ENCODE results near the gene CCP110.

The CCP110 gene

DNA sequence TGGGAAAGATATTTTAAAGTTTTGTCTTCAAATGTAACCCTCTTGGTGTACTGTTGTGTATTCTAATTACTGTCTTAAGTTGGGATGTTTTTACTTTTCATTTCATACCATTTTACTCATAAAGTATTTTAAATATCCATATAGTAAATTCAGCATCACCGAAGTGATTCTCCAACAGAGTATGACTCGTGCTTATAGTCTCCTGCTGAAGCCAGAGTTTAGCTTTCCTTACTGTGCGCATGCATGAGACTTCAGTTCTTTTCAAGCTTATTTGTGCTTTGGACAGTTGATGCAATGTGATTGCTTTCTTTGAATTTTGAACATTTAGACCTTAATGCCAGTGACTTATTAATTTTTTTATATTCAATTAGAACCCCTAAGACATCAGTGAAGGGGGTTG lies 24.4 kb downstream of the CCP110 start:
- Histone ChIP-seq H3K9me3 (ENCODE audit: insufficient read depth, low read depth, low read length) (no peaks in the 10 kb centered on the region; the same call in 1 of the 2 replicates), H4K20me1 (ENCODE audit: insufficient read depth, low read length, poor library complexity, severe bottlenecking) (no peaks in the 10 kb centered on the region), H3K9me2 (replicated peaks; ENCODE audit: low read depth, low read length) (no peaks in the 10 kb centered on the region), H3F3A (ENCODE audit: low read depth) (no peaks in the 10 kb centered on the region), H3K36me3 (ENCODE audit: insufficient read depth, low read length) (peaks cover 65% of the 10 kb centered on the region; the same call in 1 of the 2 replicates), H3K9ac (ENCODE audit: low read depth, low read length, poor library complexity, severe bottlenecking) (no peak overlapping the region), H3K79me2 (ENCODE audit: insufficient read depth, low read length) (no peaks in the 10 kb centered on the region), H3K4me1 (ENCODE audit: insufficient read depth, low read length, poor library complexity, severe bottlenecking) (no peaks in the 10 kb centered on the region), H2AFZ (ENCODE audit: low read length) (no peak overlapping the region), H3K27me3 (ENCODE audit: insufficient read depth, low read length, poor library complexity, severe bottlenecking) (no peaks in the 10 kb centered on the region), H3K4me3 (ENCODE audit: low read length, poor library complexity, severe bottlenecking) (no peak overlapping the region), H3K4me2 (ENCODE audit: low read depth, low read length, poor library complexity, severe bottlenecking) (no peak overlapping the region)
- TF ChIP-seq, protein P1, sequence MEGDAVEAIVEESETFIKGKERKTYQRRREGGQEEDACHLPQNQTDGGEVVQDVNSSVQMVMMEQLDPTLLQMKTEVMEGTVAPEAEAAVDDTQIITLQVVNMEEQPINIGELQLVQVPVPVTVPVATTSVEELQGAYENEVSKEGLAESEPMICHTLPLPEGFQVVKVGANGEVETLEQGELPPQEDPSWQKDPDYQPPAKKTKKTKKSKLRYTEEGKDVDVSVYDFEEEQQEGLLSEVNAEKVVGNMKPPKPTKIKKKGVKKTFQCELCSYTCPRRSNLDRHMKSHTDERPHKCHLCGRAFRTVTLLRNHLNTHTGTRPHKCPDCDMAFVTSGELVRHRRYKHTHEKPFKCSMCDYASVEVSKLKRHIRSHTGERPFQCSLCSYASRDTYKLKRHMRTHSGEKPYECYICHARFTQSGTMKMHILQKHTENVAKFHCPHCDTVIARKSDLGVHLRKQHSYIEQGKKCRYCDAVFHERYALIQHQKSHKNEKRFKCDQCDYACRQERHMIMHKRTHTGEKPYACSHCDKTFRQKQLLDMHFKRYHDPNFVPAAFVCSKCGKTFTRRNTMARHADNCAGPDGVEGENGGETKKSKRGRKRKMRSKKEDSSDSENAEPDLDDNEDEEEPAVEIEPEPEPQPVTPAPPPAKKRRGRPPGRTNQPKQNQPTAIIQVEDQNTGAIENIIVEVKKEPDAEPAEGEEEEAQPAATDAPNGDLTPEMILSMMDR (conservative IDR thresholded peaks at IDR 0.05; ENCODE audit: low read length): no peak
- no peak for TF ChIP-seq EZH2phosphoT487 (IDR thresholded peaks at IDR 0.05; ENCODE audit: borderline replicate concordance)

GRCh38 chr16:19549673-19550072 lies 25.9 kb downstream of the CCP110 start:
- no peaks in the 10 kb centered on the region for H3K79me2 ChIP-seq (ENCODE audit: insufficient read depth, low read length)
- H2AFZ ChIP-seq (ENCODE audit: low read length): no peak overlapping the region
- peaks cover 50% of the 10 kb centered on the region; the same call in 1 of the 2 replicates for H3K36me3 ChIP-seq (ENCODE audit: insufficient read depth, low read length)
- H3K4me3 ChIP-seq (ENCODE audit: low read length, poor library complexity, severe bottlenecking): no peak overlapping the region
- H4K20me1 ChIP-seq (ENCODE audit: insufficient read depth, low read length, poor library complexity, severe bottlenecking): no peaks in the 10 kb centered on the region
- no peaks in the 10 kb centered on the region for H3K27me3 ChIP-seq (ENCODE audit: insufficient read depth, low read length, poor library complexity, severe bottlenecking)
- no peaks in the 10 kb centered on the region for H3F3A ChIP-seq (ENCODE audit: low read depth)
- TF ChIP-seq, protein P1 (conservative IDR thresholded peaks at IDR 0.05; ENCODE audit: low read length): no peak
- no peak for TF ChIP-seq EZH2phosphoT487 (IDR thresholded peaks at IDR 0.05; ENCODE audit: borderline replicate concordance)
- no peak overlapping the region for H3K9ac ChIP-seq (ENCODE audit: low read depth, low read length, poor library complexity, severe bottlenecking)
- H3K4me1 ChIP-seq (ENCODE audit: insufficient read depth, low read length, poor library complexity, severe bottlenecking): peaks cover under 1% of the 10 kb centered on the region
- H3K9me3 ChIP-seq (ENCODE audit: insufficient read depth, low read depth, low read length): no peaks in the 10 kb centered on the region
- H3K4me2 ChIP-seq (ENCODE audit: low read depth, low read length, poor library complexity, severe bottlenecking): no peak overlapping the region
- H3K9me2 ChIP-seq (replicated peaks; ENCODE audit: low read depth, low read length): no peaks in the 10 kb centered on the region

DNA sequence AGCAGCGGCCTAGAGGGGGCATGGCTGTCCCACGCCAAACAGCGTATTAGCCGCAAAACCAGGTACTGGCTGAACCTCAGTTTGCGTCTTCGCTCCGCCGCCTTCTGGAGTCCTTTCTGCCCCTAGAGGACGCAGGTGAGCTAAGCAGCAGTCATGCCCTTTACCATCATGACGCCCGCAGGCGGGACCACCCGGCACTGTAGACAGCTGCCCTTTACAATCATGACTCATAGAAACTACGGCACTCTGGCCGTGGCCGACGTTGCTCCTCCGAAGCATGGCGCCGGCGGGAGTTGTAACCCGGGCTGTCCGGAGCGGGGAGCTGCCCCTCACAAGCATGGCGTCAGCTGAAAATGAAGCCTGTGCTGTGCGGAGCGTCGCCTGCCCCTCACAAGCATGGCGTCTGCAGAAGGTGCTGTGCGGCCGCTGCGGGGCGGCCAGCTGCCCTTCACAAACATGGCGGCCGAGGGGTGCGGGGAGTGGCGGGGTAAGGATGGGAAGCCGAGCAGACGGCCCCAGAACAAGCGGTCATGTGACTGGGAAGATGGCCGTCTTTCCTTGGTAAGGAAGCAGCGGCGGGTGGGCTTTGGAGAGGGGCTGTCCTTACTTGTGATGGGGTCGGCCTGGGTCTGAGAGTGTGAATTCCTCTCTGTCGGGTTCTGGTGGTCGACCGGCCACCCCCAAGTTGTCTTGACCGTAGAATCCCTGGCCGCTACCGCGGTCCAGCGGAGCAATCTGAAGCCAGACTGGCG lies 31.6 kb downstream of the CCP110 start, which contains the start of gene VPS35L:
Gene VPS35L (plus strand): TSS at position 518 of the 752 bp plus-strand sequence. CDS start 27 bp downstream, at position 545.
- no peaks in the 10 kb centered on the region for H4K20me1 ChIP-seq (ENCODE audit: insufficient read depth, low read length, poor library complexity, severe bottlenecking)
- H3K9me2 ChIP-seq (replicated peaks; ENCODE audit: low read depth, low read length): no peaks in the 10 kb centered on the region
- no peaks in the 10 kb centered on the region for H3K27me3 ChIP-seq (ENCODE audit: insufficient read depth, low read length, poor library complexity, severe bottlenecking)
- peak within 1 kb of the TSS; percentile 94 for H3K4me2 ChIP-seq (ENCODE audit: low read depth, low read length, poor library complexity, severe bottlenecking)
- TF ChIP-seq EZH2phosphoT487 (IDR thresholded peaks at IDR 0.05; ENCODE audit: borderline replicate concordance): no peak
- TF ChIP-seq, protein P1 (conservative IDR thresholded peaks at IDR 0.05; ENCODE audit: low read length): peak; percentile 69
- H2AFZ ChIP-seq (ENCODE audit: low read length): peak within 1 kb of the TSS; percentile 92
- no peaks in the 10 kb centered on the region for H3K79me2 ChIP-seq (ENCODE audit: insufficient read depth, low read length)
- peak within 1 kb of the TSS; percentile 91 for H3K4me3 ChIP-seq (ENCODE audit: low read length, poor library complexity, severe bottlenecking)
- no peaks in the 10 kb centered on the region for H3F3A ChIP-seq (ENCODE audit: low read depth)
- peak within 1 kb of the TSS; percentile 75 for H3K9ac ChIP-seq (ENCODE audit: low read depth, low read length, poor library complexity, severe bottlenecking)
- no peaks in the 10 kb centered on the region for H3K9me3 ChIP-seq (ENCODE audit: insufficient read depth, low read depth, low read length)
- peaks cover 13% of the 10 kb centered on the region; the same call in 1 of the 2 replicates for H3K36me3 ChIP-seq (ENCODE audit: insufficient read depth, low read length)
- peaks cover 8% of the 10 kb centered on the region for H3K4me1 ChIP-seq (ENCODE audit: insufficient read depth, low read length, poor library complexity, severe bottlenecking)

Measured in Loucy (cell line).